CD4-positive, alpha-beta T cell (primary cell): Measurements from ENCODE around the gene WWOX. TPM values are rescaled to one million over a fixed set of nuclear protein-coding genes. Genes with fewer than 3 reads are reported as not detected.
A peak's percentile ranks its signal among the peaks of the same experiment; 100 is the strongest.

Experiments
- ATAC-seq: fragments of 200-7000 bp; cut with Tn5 transposase; one replicate; pipeline ENCODE4 v1.10.0; 2022; ENCODE audit warnings: mild to moderate bottlenecking; ENCODE audit not compliant: poor library complexity
- CTCF ChIA-PET: fragments of 350-600 bp; sonication (Branson Sonifier 250); formaldehyde crosslinking; loops from one replicate; lab custom pipeline; 2021; ENCODE audit warnings: antibody characterized with exemption, inconsistent platforms; lab: Charles Lee
- POLR2A ChIA-PET: fragments of 350-600 bp; sonication (Branson Sonifier 250); formaldehyde crosslinking; loops from one replicate; lab custom pipeline; 2021; ENCODE audit warnings: antibody characterized with exemption, inconsistent platforms; lab: Charles Lee
- DNase-seq, 14 experiments: peaks; one replicate each; pipeline ENCODE4 v3.0.0-alpha.2; 2013 to 2020; ENCODE audit warnings: mixed read lengths in 2 of 14
- H3K27ac ChIP-seq, 2 donors: one replicate each; pipeline versions ENCODE4 v1.5.1 to v1.7.0; 2013; ENCODE audit warnings: low read length in 2 of 2, low read depth in 1 of 2, mild to moderate bottlenecking in 1 of 2
- H3K27me3 ChIP-seq, 2 experiments: 1 replicate in 1 of 2; 2 replicates in 1 of 2; pipeline versions ENCODE4 v1.6.1 to v1.7.0; 2013; ENCODE audit warnings: low read length in 2 of 2, control low read depth in 1 of 2, mild to moderate bottlenecking in 1 of 2, moderate library complexity in 1 of 2; ENCODE audit not compliant: insufficient read depth in 2 of 2, control insufficient read depth in 1 of 2
- H3K36me3 ChIP-seq: one replicate; pipeline ENCODE4 v1.6.1; 2013; ENCODE audit warnings: low read length, control low read depth; ENCODE audit not compliant: insufficient read depth
- H3K4me1 ChIP-seq: one replicate; pipeline ENCODE4 v1.6.1; 2013; ENCODE audit warnings: low read length, control low read depth; ENCODE audit not compliant: insufficient read depth
- H3K4me3 ChIP-seq: one replicate; pipeline ENCODE4 v1.5.1; 2013; ENCODE audit warnings: mild to moderate bottlenecking, low read length, moderate library complexity
- H3K9me3 ChIP-seq, 2 experiments: 1 replicate in 1 of 2; 2 replicates in 1 of 2; pipeline versions ENCODE4 v1.6.1 to v1.7.0; 2013; ENCODE audit warnings: low read length in 2 of 2, mild to moderate bottlenecking in 2 of 2, control low read depth in 1 of 2, moderate library complexity in 1 of 2; ENCODE audit not compliant: control insufficient read depth in 1 of 2, insufficient read depth in 1 of 2
- H3K27ac Mint-ChIP-seq: one replicate; pipeline ENCODE4 v1.8.0; 2020; ENCODE audit warnings: mixed read lengths
- H3K27me3 Mint-ChIP-seq: one replicate; pipeline ENCODE4 v1.8.0; 2021; ENCODE audit warnings: mixed read lengths
- H3K36me3 Mint-ChIP-seq: one replicate; pipeline ENCODE4 v1.8.0; 2021; ENCODE audit warnings: low read depth, mixed read lengths
- H3K4me1 Mint-ChIP-seq: one replicate; pipeline ENCODE4 v1.8.0; 2021; ENCODE audit warnings: low read depth, mixed read lengths
- H3K4me3 Mint-ChIP-seq: one replicate; pipeline ENCODE4 v1.8.0; 2020; ENCODE audit warnings: mild to moderate bottlenecking, mixed read lengths
- H3K9me3 Mint-ChIP-seq: one replicate; pipeline ENCODE4 v1.8.0; 2020; ENCODE audit warnings: mixed read lengths
- intact Hi-C, 2 experiments: fragments of 100-400 bp; cut with DNase I in 1 of 2; cut with micrococcal nuclease in 1 of 2; formaldehyde crosslinking; loops; one replicate each; pipeline versions ENCODE4 v1.15.1 to v1.9.0; 2023 to 2025; cut with DNase I, micrococcal nuclease
- total RNA-seq, 174 experiments: library from RNA in 2 of 174; stranded (reverse) in 2 of 174; gene quantifications; one replicate each; pipeline ENCODE4 v1.2.3 and lab custom pipeline; 2021 to 2026
- TF ChIP-seq, protein P1 (sequence below): fragments of 200-600 bp; IDR thresholded peaks from one replicate; pipeline ENCODE4 v1.8.0; 2022; ENCODE audit warnings: antibody characterized with exemption, mild to moderate bottlenecking

WWOX gene
- total RNA-seq, 2 experiments from 2014 or later = 19.3 to 21.7 TPM

DNA sequence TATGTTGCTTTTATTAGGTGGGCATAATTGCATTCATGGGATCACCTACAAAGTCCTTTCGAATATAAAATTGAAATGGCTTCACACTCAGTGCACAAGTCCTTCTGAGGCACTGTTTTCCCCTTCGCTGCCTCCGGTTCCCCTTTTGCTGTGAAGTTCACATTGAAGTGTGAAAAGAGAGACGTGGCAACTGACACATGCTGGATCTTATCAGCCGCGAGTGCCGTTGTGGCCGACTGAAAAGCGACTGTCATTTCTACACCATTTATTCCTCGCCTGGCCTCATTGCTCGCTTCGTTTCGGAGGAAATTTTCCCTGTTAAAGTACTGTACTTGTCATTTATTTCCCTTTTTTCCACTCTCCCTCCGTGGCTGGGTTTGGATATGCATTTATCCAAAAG is 1077.6 kb downstream of the WWOX start:
- H3K4me3 ChIP-seq = no peak overlapping the region
- DNase-seq (peak in 2 of 14 experiments; percentile 18 to 23), ATAC-seq (no peak)
- H3K9me3 ChIP-seq = no peaks in the 10 kb centered on the region
- no peak overlapping the region for H3K27ac ChIP-seq
- H3K27ac Mint-ChIP-seq = no peak overlapping the region
- H3K4me3 Mint-ChIP-seq = no peak overlapping the region
- no peaks in the 10 kb centered on the region for H3K4me1 Mint-ChIP-seq
- H3K27me3 Mint-ChIP-seq = no peaks in the 10 kb centered on the region
- H3K27me3 ChIP-seq = no peaks in the 10 kb centered on the region
- POLR2A ChIA-PET = no interaction called here
- H3K36me3 ChIP-seq = no peaks in the 10 kb centered on the region
- H3K4me1 ChIP-seq = no peaks in the 10 kb centered on the region
- peaks cover 11% of the 10 kb centered on the region for H3K9me3 Mint-ChIP-seq
- CTCF ChIA-PET = no interaction called here
- H3K36me3 Mint-ChIP-seq = no peaks in the 10 kb centered on the region
- intact Hi-C loops = no loop called here
- TF ChIP-seq, protein P1, sequence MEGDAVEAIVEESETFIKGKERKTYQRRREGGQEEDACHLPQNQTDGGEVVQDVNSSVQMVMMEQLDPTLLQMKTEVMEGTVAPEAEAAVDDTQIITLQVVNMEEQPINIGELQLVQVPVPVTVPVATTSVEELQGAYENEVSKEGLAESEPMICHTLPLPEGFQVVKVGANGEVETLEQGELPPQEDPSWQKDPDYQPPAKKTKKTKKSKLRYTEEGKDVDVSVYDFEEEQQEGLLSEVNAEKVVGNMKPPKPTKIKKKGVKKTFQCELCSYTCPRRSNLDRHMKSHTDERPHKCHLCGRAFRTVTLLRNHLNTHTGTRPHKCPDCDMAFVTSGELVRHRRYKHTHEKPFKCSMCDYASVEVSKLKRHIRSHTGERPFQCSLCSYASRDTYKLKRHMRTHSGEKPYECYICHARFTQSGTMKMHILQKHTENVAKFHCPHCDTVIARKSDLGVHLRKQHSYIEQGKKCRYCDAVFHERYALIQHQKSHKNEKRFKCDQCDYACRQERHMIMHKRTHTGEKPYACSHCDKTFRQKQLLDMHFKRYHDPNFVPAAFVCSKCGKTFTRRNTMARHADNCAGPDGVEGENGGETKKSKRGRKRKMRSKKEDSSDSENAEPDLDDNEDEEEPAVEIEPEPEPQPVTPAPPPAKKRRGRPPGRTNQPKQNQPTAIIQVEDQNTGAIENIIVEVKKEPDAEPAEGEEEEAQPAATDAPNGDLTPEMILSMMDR = no peak

DNA sequence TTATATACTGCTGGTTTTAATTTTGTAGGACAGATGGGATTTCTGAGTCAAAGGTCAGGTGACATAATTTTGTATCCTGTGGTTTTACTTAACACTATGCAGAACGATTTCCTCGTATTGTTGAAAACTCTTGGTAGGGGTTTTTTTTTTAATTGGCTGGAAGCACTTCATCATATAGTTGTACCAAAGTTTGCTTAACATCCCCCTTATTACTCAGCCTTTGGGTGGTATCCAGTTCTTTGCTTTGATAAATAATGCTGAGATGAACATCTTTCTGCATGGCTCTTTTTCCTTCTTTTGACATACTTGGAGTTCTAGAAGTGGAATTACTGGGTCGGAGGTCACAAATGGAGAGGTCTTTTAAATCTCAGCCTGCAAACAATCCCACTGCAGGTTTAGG is 1082.0 kb downstream of the WWOX start:
- POLR2A ChIA-PET = no interaction called here
- Mint-ChIP-seq H3K9me3 (peaks cover 6% of the 10 kb centered on the region), H3K4me3 (no peak overlapping the region), H3K27me3 (no peaks in the 10 kb centered on the region), H3K27ac (no peak overlapping the region), H3K4me1 (no peaks in the 10 kb centered on the region), H3K36me3 (no peaks in the 10 kb centered on the region)
- no peak for DNase-seq
- Histone ChIP-seq H3K27me3 (no peaks in the 10 kb centered on the region), H3K4me1 (no peaks in the 10 kb centered on the region), H3K9me3 (no peaks in the 10 kb centered on the region), H3K36me3 (no peaks in the 10 kb centered on the region), H3K27ac (no peak overlapping the region), H3K4me3 (no peak overlapping the region)
- CTCF ChIA-PET = no interaction called here
- intact Hi-C loops = no loop called here
- no peak for ATAC-seq
- TF ChIP-seq, protein P1 = no peak

DNA sequence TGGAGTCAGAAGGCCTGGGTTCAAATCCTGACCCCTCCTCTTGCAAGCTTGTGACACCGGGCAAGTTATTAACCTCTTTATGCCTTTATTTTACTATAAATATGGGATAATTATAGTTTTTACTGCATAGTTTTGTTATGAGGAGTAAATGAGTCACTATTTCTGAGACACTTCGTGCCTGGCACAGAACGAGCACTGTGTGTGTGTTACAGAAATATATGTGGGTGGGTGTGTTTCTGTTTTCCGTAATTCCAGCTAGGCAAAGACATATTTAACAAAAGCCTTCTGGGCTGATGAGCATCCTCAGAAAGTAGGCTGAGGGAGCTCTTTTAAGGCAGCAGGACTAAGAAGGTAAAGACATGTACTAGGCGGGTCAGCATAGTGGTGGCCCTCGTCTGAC is 1083.2 kb downstream of the WWOX start:
- Histone ChIP-seq H3K4me3 (no peak overlapping the region), H3K36me3 (no peaks in the 10 kb centered on the region), H3K27me3 (no peaks in the 10 kb centered on the region), H3K4me1 (no peaks in the 10 kb centered on the region), H3K9me3 (no peaks in the 10 kb centered on the region), H3K27ac (no peak overlapping the region)
- POLR2A ChIA-PET = no interaction called here
- no peak for DNase-seq
- CTCF ChIA-PET = no interaction called here
- Mint-ChIP-seq H3K27ac (no peak overlapping the region), H3K4me1 (no peaks in the 10 kb centered on the region), H3K36me3 (no peaks in the 10 kb centered on the region), H3K9me3 (peaks cover 5% of the 10 kb centered on the region), H3K27me3 (no peaks in the 10 kb centered on the region), H3K4me3 (no peak overlapping the region)
- intact Hi-C loops = no loop called here
- TF ChIP-seq, protein P1 = no peak
- ATAC-seq = no peak
